ENCODE measurements around the gene ZBTB12.
A peak's percentile ranks its signal among the peaks of the same experiment; 100 is the strongest.

ZBTB12 gene

GRCh38 chr6:31901953-31902643 lies at the start of gene ZBTB12:
Gene ZBTB12 (minus strand): TSS chr6:31902086. CDS start chr6:31901305, 781 bp downstream.
- H3K4me3 ChIP-seq (ENCODE audit: low read length) = peak within 1 kb of the TSS; percentile 54
- peak; percentile 89 for DNase-seq (ENCODE audit: low read depth)
- no peak for TF ChIP-seq CTCF (IDR thresholded peaks at IDR 0.05; ENCODE audit: insufficient read depth, low read depth, low read length, missing control alignments)

GRCh38 chr6:31949926-31950548 lies 48.2 kb upstream of the ZBTB12 start:
- no peak for DNase-seq (ENCODE audit: low read depth)
- TF ChIP-seq CTCF (IDR thresholded peaks at IDR 0.05; ENCODE audit: insufficient read depth, low read depth, low read length, missing control alignments) = no peak
- no peak overlapping the region for H3K4me3 ChIP-seq (ENCODE audit: low read length)

GRCh38 chr6:31948753-31949413 lies 47.0 kb upstream of the ZBTB12 start:
- H3K4me3 ChIP-seq (ENCODE audit: low read length) = no peak overlapping the region
- TF ChIP-seq CTCF (IDR thresholded peaks at IDR 0.05; ENCODE audit: insufficient read depth, low read depth, low read length, missing control alignments) = no peak
- DNase-seq (ENCODE audit: low read depth) = peak; percentile 75

- TF ChIP-seq CTCF (IDR thresholded peaks at IDR 0.05; ENCODE audit: insufficient read depth, low read depth, low read length, missing control alignments) = no peak
- no peak for DNase-seq (ENCODE audit: low read depth)
- H3K4me3 ChIP-seq (ENCODE audit: low read length) = no peak overlapping the region
Observed at GRCh38 chr6:31948306-31948705, 46.4 kb upstream of the ZBTB12 start.

GRCh38 chr6:31947864-31948263 lies 46.0 kb upstream of the ZBTB12 start:
- no peak for DNase-seq (ENCODE audit: low read depth)
- no peak for TF ChIP-seq CTCF (IDR thresholded peaks at IDR 0.05; ENCODE audit: insufficient read depth, low read depth, low read length, missing control alignments)

GRCh38 chr6:31947070-31947675 lies 45.3 kb upstream of the ZBTB12 start:
- TF ChIP-seq CTCF (IDR thresholded peaks at IDR 0.05; ENCODE audit: insufficient read depth, low read depth, low read length, missing control alignments) = no peak
- no peak overlapping the region for H3K4me3 ChIP-seq (ENCODE audit: low read length)
- DNase-seq (ENCODE audit: low read depth) = no peak

More at GRCh38 chr6:31947864-31948263, 46.0 kb upstream of the ZBTB12 start:
- no peak overlapping the region for H3K4me3 ChIP-seq (ENCODE audit: low read length)
